Upper lobe of right lung (tissue), 1 donor: ENCODE measurements around the gene MNX1. TPM values are rescaled to one million over a fixed set of nuclear protein-coding genes. Genes with fewer than 3 reads are reported as not detected.

Experiments used
- ATAC-seq: fragments of 200-7000 bp; cut with Tn5 transposase; one replicate; pipeline ENCODE4 v1.9.1; 2020; ENCODE audit warnings: mild to moderate bottlenecking, moderate library complexity
- DNase-seq: peaks from one replicate; pipeline ENCODE4 v3.0.0-alpha.2; 2020
- H3K27ac ChIP-seq: fragments of 200-600 bp; one replicate; pipeline ENCODE4 v1.8.0; 2022
- H3K27me3 ChIP-seq: fragments of 200-600 bp; one replicate; pipeline ENCODE4 v1.8.0; 2022; ENCODE audit warnings: mild to moderate bottlenecking
- H3K36me3 ChIP-seq: fragments of 200-600 bp; one replicate; pipeline ENCODE4 v1.8.0; 2022
- H3K4me1 ChIP-seq: fragments of 200-600 bp; one replicate; pipeline ENCODE4 v1.8.0; 2022
- H3K4me3 ChIP-seq: fragments of 200-600 bp; one replicate; pipeline ENCODE4 v1.8.0; 2022; ENCODE audit warnings: mild to moderate bottlenecking
- H3K9me3 ChIP-seq: fragments of 200-600 bp; one replicate; pipeline ENCODE4 v1.8.0; 2022
- intact Hi-C: fragments of 100-400 bp; cut with DNase I; formaldehyde crosslinking; loops from one replicate; pipeline ENCODE4 v1.11.0; 2022
- total RNA-seq: library from RNA; stranded (reverse); fragmentation: NEBNext Ultra II Directional; extraction: Animal tissue kit (Norgen Biotek cat#: 25700); gene quantifications from one replicate; pipeline ENCODE4 v1.2.1, GENCODE V29; 2021
- TF ChIP-seq, protein P1 (sequence below): fragments of 200-600 bp; IDR thresholded peaks from one replicate; pipeline ENCODE4 v1.8.0; 2022; ENCODE audit warnings: antibody characterized with exemption
- donor health status: DM: no; HTN: yes; CAD: no; lungs with severe emphysema.

The MNX1 gene
- total RNA-seq, 1 donor from 2014 or later = 0.93 TPM

DNA sequence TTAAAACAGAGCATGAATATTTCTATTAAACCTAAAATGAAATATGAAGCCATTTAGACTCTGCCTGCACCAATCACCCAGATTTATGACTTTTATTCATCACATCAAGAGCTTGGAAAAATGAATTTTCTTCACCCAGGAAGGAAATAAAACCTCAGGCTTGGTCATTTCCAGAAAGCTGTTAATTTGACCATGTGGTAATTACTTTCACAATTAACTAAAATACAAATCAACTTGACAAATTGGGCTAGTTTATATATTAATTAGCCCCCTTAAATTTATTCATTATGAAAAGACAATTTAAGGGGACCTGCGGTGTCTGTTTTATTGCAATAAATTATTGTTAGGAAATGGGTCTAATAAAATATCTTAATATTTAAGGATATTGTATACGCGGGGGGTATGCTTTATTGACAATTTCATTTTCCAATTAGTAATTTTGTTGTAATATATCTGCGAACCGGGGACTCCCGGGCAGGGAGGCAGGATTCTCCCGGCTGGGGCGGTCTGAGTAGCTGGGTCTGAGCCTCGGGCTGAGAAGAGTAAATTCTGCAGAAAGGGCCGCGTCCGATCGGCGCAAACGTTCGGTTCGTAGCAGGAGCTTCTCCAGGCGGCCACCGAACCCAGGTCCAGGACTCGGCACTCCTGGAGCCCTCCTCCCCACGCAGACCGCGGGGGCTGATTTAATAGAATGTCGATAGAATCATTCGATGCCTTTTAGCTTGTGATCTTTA, 9.4 kb upstream of the MNX1 start:
- no peaks in the 10 kb centered on the region for H3K36me3 ChIP-seq
- no peak overlapping the region for H3K4me3 ChIP-seq
- peaks cover 9% of the 10 kb centered on the region for H3K4me1 ChIP-seq
- peaks cover 95% of the 10 kb centered on the region for H3K27me3 ChIP-seq
- DNase-seq = peak; percentile 40
- ATAC-seq = no peak
- TF ChIP-seq, protein P1, sequence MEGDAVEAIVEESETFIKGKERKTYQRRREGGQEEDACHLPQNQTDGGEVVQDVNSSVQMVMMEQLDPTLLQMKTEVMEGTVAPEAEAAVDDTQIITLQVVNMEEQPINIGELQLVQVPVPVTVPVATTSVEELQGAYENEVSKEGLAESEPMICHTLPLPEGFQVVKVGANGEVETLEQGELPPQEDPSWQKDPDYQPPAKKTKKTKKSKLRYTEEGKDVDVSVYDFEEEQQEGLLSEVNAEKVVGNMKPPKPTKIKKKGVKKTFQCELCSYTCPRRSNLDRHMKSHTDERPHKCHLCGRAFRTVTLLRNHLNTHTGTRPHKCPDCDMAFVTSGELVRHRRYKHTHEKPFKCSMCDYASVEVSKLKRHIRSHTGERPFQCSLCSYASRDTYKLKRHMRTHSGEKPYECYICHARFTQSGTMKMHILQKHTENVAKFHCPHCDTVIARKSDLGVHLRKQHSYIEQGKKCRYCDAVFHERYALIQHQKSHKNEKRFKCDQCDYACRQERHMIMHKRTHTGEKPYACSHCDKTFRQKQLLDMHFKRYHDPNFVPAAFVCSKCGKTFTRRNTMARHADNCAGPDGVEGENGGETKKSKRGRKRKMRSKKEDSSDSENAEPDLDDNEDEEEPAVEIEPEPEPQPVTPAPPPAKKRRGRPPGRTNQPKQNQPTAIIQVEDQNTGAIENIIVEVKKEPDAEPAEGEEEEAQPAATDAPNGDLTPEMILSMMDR = no peak
- H3K9me3 ChIP-seq = no peaks in the 10 kb centered on the region
- no peak overlapping the region for H3K27ac ChIP-seq
- intact Hi-C loops = no loop called here

DNA sequence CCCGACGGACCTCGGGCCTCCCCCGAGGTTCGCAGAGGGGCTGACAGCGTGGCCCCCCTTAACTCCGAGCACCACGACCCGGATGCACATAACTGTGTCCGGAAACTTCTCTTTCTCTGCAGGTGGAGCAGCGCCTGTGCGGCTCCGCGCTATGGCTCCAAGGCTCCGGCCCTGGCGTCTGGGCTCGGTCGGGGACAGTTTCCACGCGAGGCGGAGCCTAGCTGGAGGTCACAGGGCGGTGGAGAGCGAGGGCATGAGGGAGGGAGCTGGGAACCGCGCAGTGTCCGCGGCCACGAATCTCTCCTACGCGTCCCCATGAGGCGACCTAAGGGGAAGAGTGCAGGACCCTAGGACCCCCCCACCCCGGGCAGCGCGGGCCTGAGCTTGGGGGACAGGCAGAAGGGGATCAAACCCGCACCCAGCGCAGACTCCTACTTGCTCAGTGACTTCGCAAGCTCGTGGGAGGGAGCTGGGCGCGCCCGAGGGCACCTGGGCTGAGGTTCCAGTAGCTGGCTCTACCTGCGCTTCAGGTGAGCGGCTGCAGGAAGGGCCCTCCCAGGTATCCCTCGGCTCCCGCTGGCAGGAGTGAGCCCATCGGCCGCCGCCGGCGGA, 8.6 kb upstream of the MNX1 start:
- peak; percentile 56 for DNase-seq

DNA sequence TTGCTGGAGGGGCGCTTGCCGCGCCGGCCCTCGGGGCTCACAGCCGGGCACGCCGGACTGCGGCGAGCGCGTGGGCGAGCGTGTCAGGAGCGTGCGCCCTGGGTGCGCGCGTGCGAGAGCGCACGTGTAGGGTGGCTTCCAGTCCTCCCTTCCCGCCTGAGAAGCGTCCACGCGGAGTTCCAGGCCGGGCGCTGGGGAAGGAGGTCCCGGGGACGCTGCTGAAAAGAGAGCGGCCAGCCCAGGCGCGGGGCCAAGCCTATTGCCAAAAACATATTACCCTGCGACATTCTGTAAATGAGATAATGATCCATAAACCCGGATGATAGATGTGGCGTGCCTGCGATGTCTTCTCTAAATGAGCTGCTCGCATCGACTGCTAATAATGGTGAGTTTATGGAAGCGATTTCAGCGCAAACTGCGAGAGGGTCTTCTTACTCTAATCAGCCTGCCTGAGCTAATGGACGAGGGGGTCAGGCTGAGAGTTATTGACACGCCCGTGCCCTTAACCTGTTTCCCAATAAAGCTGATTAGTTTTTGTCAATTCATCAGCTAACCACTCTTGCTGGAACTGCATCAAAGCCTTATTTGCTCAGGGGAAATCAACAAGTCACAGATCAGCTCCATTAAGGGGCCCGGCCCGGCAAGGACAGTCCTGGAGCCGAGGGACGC, 8.0 kb upstream of the MNX1 start:
- Histone ChIP-seq H3K27me3 (peaks cover 98% of the 10 kb centered on the region), H3K4me3 (no peak overlapping the region), H3K9me3 (no peaks in the 10 kb centered on the region), H3K4me1 (peaks cover 9% of the 10 kb centered on the region), H3K27ac (no peak overlapping the region), H3K36me3 (no peaks in the 10 kb centered on the region)
- ATAC-seq = no peak
- TF ChIP-seq, protein P1 = no peak
- intact Hi-C loops = no loop called here
- DNase-seq = peak; percentile 51

More for the DNA sequence above, 8.6 kb upstream of the MNX1 start:
- Histone ChIP-seq H3K4me1 (peaks cover 9% of the 10 kb centered on the region), H3K27me3 (peaks cover 95% of the 10 kb centered on the region), H3K27ac (no peak overlapping the region), H3K4me3 (no peak overlapping the region), H3K36me3 (no peaks in the 10 kb centered on the region), H3K9me3 (no peaks in the 10 kb centered on the region)
- TF ChIP-seq, protein P1 = no peak
- ATAC-seq = no peak
- intact Hi-C loops = no loop called here

DNA sequence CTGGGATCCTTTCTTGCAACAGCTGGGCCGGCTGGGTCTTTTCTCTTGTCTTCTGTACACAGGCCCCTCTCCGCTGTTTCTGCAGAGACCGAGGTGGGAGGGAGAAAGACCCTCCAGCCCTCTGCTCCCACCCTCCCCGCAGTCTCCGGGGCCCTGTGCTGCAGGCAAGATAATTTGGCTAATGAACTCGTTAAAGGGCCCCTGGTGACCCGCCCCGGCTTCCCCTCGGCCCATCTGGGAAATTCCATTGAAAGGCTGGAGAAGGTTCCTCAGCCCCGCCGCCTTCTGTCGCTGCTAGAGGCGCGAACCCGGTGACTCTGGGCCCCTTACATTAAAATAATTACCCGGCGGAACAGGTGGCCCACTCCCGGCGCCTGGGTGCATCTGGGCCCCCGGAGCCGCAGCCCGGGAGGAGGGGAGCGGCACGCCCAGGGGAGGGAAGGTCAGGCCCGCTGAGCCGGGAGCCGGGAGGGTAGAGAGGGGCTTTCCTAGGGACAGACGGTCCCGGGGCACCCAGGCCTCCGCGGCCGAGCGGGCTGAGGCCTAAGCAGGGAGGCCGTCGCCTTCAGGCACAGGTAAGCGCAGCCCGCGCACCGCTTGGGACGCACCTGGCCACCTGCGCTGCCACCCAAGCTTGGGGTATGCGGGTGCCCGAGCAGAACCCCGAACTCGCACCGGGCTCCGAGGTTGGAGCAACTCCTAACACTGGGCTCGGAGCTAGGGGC, 7.3 kb upstream of the MNX1 start:
- TF ChIP-seq, protein P1 = no peak
- Histone ChIP-seq H3K9me3 (no peaks in the 10 kb centered on the region), H3K4me1 (peaks cover 9% of the 10 kb centered on the region), H3K36me3 (no peaks in the 10 kb centered on the region), H3K27me3 (peaks cover 100% of the 10 kb centered on the region), H3K27ac (no peak overlapping the region), H3K4me3 (no peak overlapping the region)
- intact Hi-C loops = no loop called here
- DNase-seq (peak; percentile 54), ATAC-seq (no peak)

DNA sequence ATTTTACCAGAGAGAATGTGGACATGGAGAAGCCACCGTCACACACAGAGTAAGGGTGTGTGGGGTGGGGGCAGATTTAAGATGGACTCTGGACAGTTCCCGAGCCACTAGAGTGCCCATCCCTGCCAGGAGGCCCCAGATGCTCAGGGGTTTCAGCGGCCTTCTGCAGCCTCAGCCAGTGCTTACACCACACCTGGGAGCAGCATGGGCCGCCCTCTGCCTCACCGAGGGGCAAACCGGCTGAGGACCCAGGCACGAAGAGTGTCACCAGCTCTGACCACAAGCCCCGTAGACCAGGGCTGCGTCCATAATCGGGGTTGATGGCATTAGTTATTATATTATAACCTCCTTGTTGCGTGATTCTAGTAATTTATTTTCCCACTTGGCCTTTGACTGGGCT, 6.7 kb upstream of the MNX1 start:
- intact Hi-C loops = no loop called here
- no peak overlapping the region for H3K4me3 ChIP-seq
- DNase-seq (peak; percentile 29), ATAC-seq (no peak)
- TF ChIP-seq, protein P1 = no peak
- no peaks in the 10 kb centered on the region for H3K36me3 ChIP-seq
- no peak overlapping the region for H3K27ac ChIP-seq
- no peaks in the 10 kb centered on the region for H3K9me3 ChIP-seq
- peaks cover 9% of the 10 kb centered on the region for H3K4me1 ChIP-seq
- peaks cover 100% of the 10 kb centered on the region for H3K27me3 ChIP-seq
